Lower lobe of right lung (tissue), 2 donors: ENCODE results near the gene ICAM5. TPM values are rescaled to one million over a fixed set of nuclear protein-coding genes. Genes with fewer than 3 reads are reported as not detected.

Experiments
- ATAC-seq, 2 donors: fragments of 200-7000 bp; cut with Tn5 transposase; one replicate each; pipeline ENCODE4 v1.9.1; 2020 to 2022; ENCODE audit warnings: mild to moderate bottlenecking in 2 of 2, moderate library complexity in 2 of 2
- DNase-seq: peaks from one replicate; pipeline ENCODE4 v3.0.0-alpha.2; 2020
- H3K27ac ChIP-seq: fragments of 200-600 bp; one replicate; pipeline ENCODE4 v1.8.0; 2022
- H3K27me3 ChIP-seq: fragments of 200-600 bp; one replicate; pipeline ENCODE4 v1.8.0; 2022; ENCODE audit warnings: low read depth
- H3K36me3 ChIP-seq: fragments of 200-600 bp; one replicate; pipeline ENCODE4 v1.8.0; 2022; ENCODE audit warnings: mild to moderate bottlenecking
- H3K4me1 ChIP-seq: fragments of 200-600 bp; one replicate; pipeline ENCODE4 v1.8.0; 2022
- H3K4me3 ChIP-seq: fragments of 200-600 bp; one replicate; pipeline ENCODE4 v1.8.0; 2022; ENCODE audit warnings: mild to moderate bottlenecking
- H3K9me3 ChIP-seq: fragments of 200-600 bp; one replicate; pipeline ENCODE4 v1.8.0; 2022
- intact Hi-C: fragments of 100-400 bp; cut with DNase I; formaldehyde crosslinking; loops from one replicate; pipeline ENCODE4 v1.11.0; 2022
- total RNA-seq: library from RNA; stranded (reverse); fragmentation: NEBNext Ultra II Directional; extraction: Animal tissue kit (Norgen Biotek cat#: 25700); gene quantifications from one replicate; pipeline ENCODE4 v1.2.1, GENCODE V29; 2021
- TF ChIP-seq, protein P1 (sequence below): fragments of 200-600 bp; IDR thresholded peaks from one replicate; pipeline ENCODE4 v1.8.0; 2022; ENCODE audit warnings: antibody characterized with exemption, mild to moderate bottlenecking
- donor health status: DM: no; HTN: yes; CAD: no; lungs with severe emphysema.

The ICAM5 gene
- total RNA-seq, 1 donor from 2014 or later = 15.3 TPM

DNA sequence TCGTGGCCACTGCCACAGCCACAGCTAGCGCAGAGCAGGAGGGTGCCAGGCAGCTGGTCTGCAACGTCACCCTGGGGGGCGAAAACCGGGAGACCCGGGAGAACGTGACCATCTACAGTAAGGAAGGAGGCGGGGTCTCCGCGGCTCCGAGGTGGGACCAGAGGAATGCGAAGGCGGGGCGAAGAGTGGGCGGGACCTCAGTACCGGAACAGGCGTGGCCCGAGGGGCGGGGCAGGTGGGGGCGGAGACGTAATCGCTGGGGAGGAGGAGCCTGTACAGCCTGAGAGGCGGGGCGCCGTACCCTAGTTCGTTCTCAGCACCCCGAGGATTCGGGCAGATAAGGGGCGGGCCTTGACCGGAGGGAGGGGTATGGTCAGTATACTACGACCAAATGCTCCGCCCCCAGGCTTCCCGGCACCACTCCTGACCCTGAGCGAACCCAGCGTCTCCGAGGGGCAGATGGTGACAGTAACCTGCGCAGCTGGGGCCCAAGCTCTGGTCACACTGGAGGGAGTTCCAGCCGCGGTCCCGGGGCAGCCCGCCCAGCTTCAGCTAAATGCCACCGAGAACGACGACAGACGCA, 2.5 kb downstream of the ICAM5 start:
- H3K27ac ChIP-seq = peak overlapping the region; percentile 80
- TF ChIP-seq, protein P1, sequence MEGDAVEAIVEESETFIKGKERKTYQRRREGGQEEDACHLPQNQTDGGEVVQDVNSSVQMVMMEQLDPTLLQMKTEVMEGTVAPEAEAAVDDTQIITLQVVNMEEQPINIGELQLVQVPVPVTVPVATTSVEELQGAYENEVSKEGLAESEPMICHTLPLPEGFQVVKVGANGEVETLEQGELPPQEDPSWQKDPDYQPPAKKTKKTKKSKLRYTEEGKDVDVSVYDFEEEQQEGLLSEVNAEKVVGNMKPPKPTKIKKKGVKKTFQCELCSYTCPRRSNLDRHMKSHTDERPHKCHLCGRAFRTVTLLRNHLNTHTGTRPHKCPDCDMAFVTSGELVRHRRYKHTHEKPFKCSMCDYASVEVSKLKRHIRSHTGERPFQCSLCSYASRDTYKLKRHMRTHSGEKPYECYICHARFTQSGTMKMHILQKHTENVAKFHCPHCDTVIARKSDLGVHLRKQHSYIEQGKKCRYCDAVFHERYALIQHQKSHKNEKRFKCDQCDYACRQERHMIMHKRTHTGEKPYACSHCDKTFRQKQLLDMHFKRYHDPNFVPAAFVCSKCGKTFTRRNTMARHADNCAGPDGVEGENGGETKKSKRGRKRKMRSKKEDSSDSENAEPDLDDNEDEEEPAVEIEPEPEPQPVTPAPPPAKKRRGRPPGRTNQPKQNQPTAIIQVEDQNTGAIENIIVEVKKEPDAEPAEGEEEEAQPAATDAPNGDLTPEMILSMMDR = no peak
- no peaks in the 10 kb centered on the region for H3K9me3 ChIP-seq
- no peaks in the 10 kb centered on the region for H3K36me3 ChIP-seq
- DNase-seq = peak; percentile 94
- peak; percentile 58 to 85 for ATAC-seq
- H3K27me3 ChIP-seq = peaks cover 58% of the 10 kb centered on the region
- intact Hi-C loops = no loop called here
- H3K4me1 ChIP-seq = peaks cover 87% of the 10 kb centered on the region
- H3K4me3 ChIP-seq = peak overlapping the region; percentile 68

DNA sequence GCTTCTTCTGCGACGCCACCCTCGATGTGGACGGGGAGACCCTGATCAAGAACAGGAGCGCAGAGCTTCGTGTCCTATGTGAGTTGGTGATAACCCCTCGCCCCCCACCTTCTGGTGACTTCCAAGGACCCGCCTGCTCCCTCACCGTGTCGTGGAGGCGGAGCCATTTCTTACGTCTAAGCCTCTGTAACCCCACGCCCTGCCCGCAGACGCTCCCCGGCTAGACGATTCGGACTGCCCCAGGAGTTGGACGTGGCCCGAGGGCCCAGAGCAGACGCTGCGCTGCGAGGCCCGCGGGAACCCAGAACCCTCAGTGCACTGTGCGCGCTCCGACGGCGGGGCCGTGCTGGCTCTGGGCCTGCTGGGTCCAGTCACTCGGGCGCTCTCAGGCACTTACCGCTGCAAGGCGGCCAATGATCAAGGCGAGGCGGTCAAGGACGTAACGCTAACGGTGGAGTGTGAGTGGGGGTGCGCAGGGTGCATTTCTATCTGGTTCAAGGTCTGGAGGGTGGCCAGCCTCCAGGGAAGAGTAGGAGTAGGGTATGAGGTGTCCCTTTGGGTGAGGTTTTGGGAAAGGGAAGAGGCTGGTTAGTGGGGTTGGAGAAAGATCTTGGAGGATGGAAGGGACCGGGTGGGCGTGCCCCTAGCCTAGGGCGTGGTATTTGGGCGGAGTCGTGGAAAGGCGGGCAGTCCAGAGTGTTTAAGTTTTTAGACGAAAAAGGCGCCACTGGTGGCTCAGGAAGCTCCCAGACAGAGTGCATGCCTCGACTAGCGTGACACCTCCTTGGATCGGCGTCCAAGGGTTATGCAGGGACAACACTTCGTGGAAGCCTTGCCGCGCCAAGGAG, 3.3 kb downstream of the ICAM5 start:
- DNase-seq (no peak), ATAC-seq (no peak)
- intact Hi-C loops = no loop called here
- Histone ChIP-seq H3K27me3 (peaks cover 58% of the 10 kb centered on the region), H3K4me1 (peaks cover 80% of the 10 kb centered on the region), H3K9me3 (no peaks in the 10 kb centered on the region), H3K36me3 (no peaks in the 10 kb centered on the region), H3K4me3 (peak overlapping the region; percentile 68), H3K27ac (no peak overlapping the region)
- TF ChIP-seq, protein P1 = no peak

DNA sequence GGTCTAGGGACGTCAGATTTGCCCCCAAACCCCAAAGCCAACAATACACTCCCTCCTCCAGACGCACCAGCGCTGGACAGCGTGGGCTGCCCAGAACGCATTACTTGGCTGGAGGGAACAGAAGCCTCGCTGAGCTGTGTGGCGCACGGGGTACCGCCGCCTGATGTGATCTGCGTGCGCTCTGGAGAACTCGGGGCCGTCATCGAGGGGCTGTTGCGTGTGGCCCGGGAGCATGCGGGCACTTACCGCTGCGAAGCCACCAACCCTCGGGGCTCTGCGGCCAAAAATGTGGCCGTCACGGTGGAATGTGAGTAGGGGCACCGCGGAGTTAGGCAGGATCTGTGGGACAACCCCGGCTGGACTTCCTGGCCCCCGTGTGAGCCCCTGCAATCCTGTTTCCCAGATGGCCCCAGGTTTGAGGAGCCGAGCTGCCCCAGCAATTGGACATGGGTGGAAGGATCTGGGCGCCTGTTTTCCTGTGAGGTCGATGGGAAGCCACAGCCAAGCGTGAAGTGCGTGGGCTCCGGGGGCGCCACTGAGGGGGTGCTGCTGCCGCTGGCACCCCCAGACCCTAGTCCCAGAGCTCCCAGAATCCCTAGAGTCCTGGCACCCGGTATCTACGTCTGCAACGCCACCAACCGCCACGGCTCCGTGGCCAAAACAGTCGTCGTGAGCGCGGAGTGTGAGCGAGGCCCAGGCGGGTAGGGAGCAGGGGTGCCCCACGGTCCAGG, 4.0 kb downstream of the ICAM5 start:
- intact Hi-C loops = no loop called here
- Histone ChIP-seq H3K9me3 (no peaks in the 10 kb centered on the region), H3K4me3 (no peak overlapping the region), H3K4me1 (peaks cover 72% of the 10 kb centered on the region), H3K36me3 (no peaks in the 10 kb centered on the region), H3K27me3 (peaks cover 58% of the 10 kb centered on the region), H3K27ac (no peak overlapping the region)
- DNase-seq (no peak), ATAC-seq (no peak)
- TF ChIP-seq, protein P1 = no peak

DNA sequence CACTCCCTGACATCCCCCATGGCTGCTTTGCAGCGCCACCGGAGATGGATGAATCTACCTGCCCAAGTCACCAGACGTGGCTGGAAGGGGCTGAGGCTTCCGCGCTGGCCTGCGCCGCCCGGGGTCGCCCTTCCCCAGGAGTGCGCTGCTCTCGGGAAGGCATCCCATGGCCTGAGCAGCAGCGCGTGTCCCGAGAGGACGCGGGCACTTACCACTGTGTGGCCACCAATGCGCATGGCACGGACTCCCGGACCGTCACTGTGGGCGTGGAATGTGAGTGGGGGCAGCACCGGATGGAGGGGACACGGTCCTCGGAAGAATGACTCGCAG, 4.6 kb downstream of the ICAM5 start:
- intact Hi-C loops = no loop called here
- TF ChIP-seq, protein P1 = no peak
- no peak overlapping the region for H3K27ac ChIP-seq
- ATAC-seq (no peak), DNase-seq (no peak)
- H3K9me3 ChIP-seq = no peaks in the 10 kb centered on the region
- H3K4me1 ChIP-seq = peaks cover 67% of the 10 kb centered on the region
- H3K4me3 ChIP-seq = no peak overlapping the region
- no peaks in the 10 kb centered on the region for H3K36me3 ChIP-seq
- peaks cover 54% of the 10 kb centered on the region for H3K27me3 ChIP-seq

DNA sequence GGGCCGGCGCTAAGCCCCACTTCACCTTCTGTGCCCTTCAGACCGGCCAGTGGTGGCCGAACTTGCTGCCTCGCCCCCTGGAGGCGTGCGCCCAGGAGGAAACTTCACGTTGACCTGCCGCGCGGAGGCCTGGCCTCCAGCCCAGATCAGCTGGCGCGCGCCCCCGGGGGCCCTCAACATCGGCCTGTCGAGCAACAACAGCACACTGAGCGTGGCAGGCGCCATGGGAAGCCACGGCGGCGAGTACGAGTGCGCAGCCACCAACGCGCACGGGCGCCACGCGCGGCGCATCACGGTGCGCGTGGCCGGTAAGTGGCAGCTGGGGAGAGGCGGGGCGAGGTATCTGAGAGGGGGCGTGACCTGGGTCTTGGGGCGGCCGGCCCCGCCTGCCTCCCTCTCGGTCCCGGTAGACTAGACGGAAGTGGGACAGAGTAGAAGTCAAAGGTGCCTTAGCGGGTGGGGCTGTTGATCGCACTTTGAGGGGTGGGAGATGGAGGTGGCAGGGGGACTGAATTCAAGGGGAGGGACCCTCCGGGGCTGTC, 5.6 kb downstream of the ICAM5 start:
- H3K9me3 ChIP-seq = no peaks in the 10 kb centered on the region
- intact Hi-C loops = no loop called here
- peak overlapping the region; percentile 50 for H3K4me3 ChIP-seq
- H3K27ac ChIP-seq = no peak overlapping the region
- TF ChIP-seq, protein P1 = peak; percentile 18
- ATAC-seq (peak; percentile 46 to 58), DNase-seq (peak; percentile 86)
- H3K27me3 ChIP-seq = peaks cover 43% of the 10 kb centered on the region
- H3K36me3 ChIP-seq = no peaks in the 10 kb centered on the region
- peaks cover 56% of the 10 kb centered on the region for H3K4me1 ChIP-seq
